Activated T-cell treated with anti-CD3 and anti-CD28 coated beads, Interleukin-2, amount 50 U/mL, for 24 hours (primary cell): ENCODE results near the gene ABLIM1.
A peak's percentile ranks its signal among the peaks of the same experiment; 100 is the strongest.

ENCODE experiments used
- DNase-seq: peaks from one replicate; pipeline ENCODE4 v3.0.0-alpha.2; 2020
- H3K27ac Mint-ChIP-seq: 2 replicates; pipeline ENCODE4 v1.8.0; 2020; ENCODE audit warnings: mild to moderate bottlenecking, mixed read lengths
- H3K27me3 Mint-ChIP-seq: 2 replicates; pipeline ENCODE4 v1.8.0; 2020; ENCODE audit warnings: mixed read lengths
- H3K36me3 Mint-ChIP-seq: 2 replicates; pipeline ENCODE4 v1.8.0; 2020; ENCODE audit warnings: low read depth, mixed read lengths
- H3K4me1 Mint-ChIP-seq: 2 replicates; pipeline ENCODE4 v1.8.0; 2020; ENCODE audit warnings: low read depth, mixed read lengths
- H3K4me3 Mint-ChIP-seq: 2 replicates; pipeline ENCODE4 v1.8.0; 2020; ENCODE audit warnings: mild to moderate bottlenecking, moderate library complexity, mixed read lengths
- H3K9me3 Mint-ChIP-seq: 2 replicates; pipeline ENCODE4 v1.8.0; 2020; ENCODE audit warnings: mixed read lengths

Gene ABLIM1

DNA sequence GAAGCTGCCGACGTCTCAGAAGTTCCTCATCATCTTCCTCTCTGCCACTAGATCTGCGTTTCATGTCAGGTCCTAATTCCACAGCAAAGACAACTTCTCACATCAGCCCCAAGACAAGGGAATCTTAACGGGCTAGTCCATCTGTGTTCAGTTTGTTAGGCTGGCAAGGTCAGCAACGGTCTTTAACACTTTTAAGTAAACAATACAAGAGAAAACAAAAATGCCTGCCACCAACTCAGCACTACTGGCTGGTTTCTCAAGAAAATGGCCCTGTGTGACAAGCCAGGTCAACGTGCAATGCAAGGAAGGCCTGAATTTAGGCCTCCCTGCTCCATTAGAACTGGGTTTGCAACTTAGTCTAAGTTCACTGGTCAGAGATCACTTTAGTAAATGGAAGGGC, 212.7 kb downstream of the ABLIM1 start:
- no peak overlapping the region for H3K4me3 Mint-ChIP-seq
- peaks cover 90% of the 10 kb centered on the region for H3K36me3 Mint-ChIP-seq
- DNase-seq, result no peak
- no peaks in the 10 kb centered on the region for H3K4me1 Mint-ChIP-seq
- no peaks in the 10 kb centered on the region for H3K9me3 Mint-ChIP-seq
- H3K27ac Mint-ChIP-seq, result peak overlapping the region; percentile 50
- H3K27me3 Mint-ChIP-seq, result no peaks in the 10 kb centered on the region

DNA sequence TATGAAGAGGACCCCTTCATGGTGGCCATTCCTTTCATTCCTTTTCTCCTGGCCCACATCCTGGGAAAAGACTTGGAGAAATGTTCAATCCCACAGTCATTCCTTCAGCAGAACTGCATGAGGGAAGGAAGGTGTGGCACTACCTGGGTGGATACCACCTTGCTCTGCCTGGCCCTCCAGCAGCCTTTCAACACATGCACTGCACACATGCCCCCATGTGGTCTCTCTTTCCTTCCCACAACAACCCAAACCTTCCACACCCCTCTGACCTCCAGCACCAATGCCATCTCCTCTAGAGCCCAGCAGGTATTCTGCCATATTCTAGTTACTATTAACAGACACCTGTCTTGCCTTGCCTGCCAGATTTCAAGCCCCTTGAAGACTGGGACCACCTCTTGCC, 213.3 kb downstream of the ABLIM1 start:
- H3K36me3 Mint-ChIP-seq, result peaks cover 90% of the 10 kb centered on the region
- no peaks in the 10 kb centered on the region for H3K4me1 Mint-ChIP-seq
- H3K4me3 Mint-ChIP-seq, result no peak overlapping the region
- peak overlapping the region; percentile 50 for H3K27ac Mint-ChIP-seq
- DNase-seq, result no peak
- no peaks in the 10 kb centered on the region for H3K27me3 Mint-ChIP-seq
- H3K9me3 Mint-ChIP-seq, result no peaks in the 10 kb centered on the region

DNA sequence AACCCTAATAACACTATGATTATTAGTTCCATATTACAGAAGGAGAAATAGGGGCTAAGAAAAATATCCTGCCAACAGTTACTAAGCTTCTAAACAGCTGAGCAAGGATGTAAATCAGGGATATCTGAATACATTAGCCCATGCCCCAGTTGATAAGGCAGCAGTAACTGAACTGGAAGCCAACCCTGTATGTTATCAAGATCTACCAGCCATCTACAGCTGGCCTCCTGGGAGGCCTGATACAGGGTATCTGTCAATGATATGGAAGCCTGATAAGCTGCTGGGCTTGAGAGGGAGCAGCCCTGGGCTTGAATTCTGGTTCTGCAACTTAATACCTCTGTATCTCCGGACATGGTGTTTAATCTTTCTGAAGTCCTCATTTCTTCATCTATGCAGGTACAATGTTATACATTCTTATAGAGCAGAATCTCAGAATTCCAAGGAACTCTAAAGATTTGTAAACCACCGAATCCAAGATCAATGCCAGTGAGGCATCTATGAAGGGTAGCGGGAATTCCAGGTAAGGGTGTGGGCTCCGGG, 215.9 kb downstream of the ABLIM1 start:
- Mint-ChIP-seq H3K4me1 (no peaks in the 10 kb centered on the region), H3K27me3 (no peaks in the 10 kb centered on the region), H3K36me3 (peaks cover 95% of the 10 kb centered on the region), H3K9me3 (no peaks in the 10 kb centered on the region), H3K4me3 (no peak overlapping the region), H3K27ac (peak overlapping the region; percentile 34)
- DNase-seq, result no peak

DNA sequence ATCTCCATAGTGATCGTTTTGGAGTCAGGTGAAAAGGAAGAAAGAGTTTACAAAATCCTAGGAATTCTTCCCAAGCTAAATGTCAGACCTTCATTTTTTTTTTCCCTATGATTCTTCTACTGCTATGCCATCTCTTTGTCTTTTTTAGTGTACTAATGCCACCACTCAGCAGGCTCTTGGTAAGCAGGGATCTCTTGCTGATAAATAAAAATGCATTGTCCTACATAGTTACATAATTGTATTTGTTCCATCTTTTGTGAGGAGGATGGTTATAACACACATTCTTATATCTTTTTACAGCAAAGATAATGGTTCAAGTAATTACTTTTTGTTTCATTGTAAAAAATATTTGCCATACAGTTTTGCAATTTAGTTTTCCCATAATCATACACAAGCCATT, 217.0 kb downstream of the ABLIM1 start:
- no peak overlapping the region for H3K4me3 Mint-ChIP-seq
- no peaks in the 10 kb centered on the region for H3K4me1 Mint-ChIP-seq
- H3K27me3 Mint-ChIP-seq, result no peaks in the 10 kb centered on the region
- H3K27ac Mint-ChIP-seq, result peak overlapping the region; percentile 61
- no peaks in the 10 kb centered on the region for H3K9me3 Mint-ChIP-seq
- peaks cover 95% of the 10 kb centered on the region for H3K36me3 Mint-ChIP-seq
- DNase-seq, result no peak

GRCh38 chr10:114437473-114438292, 220.4 kb downstream of the ABLIM1 start:
- H3K4me1 Mint-ChIP-seq, result no peaks in the 10 kb centered on the region
- no peak overlapping the region for H3K4me3 Mint-ChIP-seq
- peaks cover 97% of the 10 kb centered on the region for H3K36me3 Mint-ChIP-seq
- peak overlapping the region; percentile 50 for H3K27ac Mint-ChIP-seq
- no peaks in the 10 kb centered on the region for H3K9me3 Mint-ChIP-seq
- no peak for DNase-seq
- no peaks in the 10 kb centered on the region for H3K27me3 Mint-ChIP-seq

DNA sequence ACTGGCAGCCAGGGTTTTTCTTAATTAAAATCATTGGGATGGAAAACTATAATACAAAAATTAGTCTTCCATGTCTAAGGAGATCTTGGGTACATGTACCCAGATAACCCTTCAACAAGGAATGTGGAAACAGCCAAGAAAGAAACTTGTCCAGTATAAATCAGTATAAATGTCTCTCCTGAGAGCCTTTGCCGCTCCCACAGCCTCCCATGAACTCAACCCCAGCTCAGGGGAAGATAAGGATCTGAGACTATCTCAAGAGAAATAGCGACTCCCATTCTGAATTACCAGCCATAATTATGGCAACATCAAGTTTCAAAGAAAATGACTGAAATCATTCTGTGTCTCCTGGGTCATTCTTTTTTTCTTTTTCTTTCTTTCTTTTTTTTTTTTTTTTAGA, 221.1 kb downstream of the ABLIM1 start:
- no peak for DNase-seq
- Mint-ChIP-seq H3K9me3 (no peaks in the 10 kb centered on the region), H3K4me1 (no peaks in the 10 kb centered on the region), H3K4me3 (no peak overlapping the region), H3K27me3 (no peaks in the 10 kb centered on the region), H3K36me3 (peaks cover 95% of the 10 kb centered on the region), H3K27ac (no peak overlapping the region)

GRCh38 chr10:114432566-114433093, 225.4 kb downstream of the ABLIM1 start:
- Mint-ChIP-seq H3K9me3 (no peaks in the 10 kb centered on the region), H3K27me3 (no peaks in the 10 kb centered on the region), H3K27ac (peak overlapping the region; percentile 11), H3K36me3 (peaks cover 74% of the 10 kb centered on the region), H3K4me1 (no peaks in the 10 kb centered on the region), H3K4me3 (no peak overlapping the region)
- no peak for DNase-seq

- H3K4me3 Mint-ChIP-seq, result no peak overlapping the region
- H3K9me3 Mint-ChIP-seq, result no peaks in the 10 kb centered on the region
- peak overlapping the region; percentile 50 for H3K27ac Mint-ChIP-seq
- H3K27me3 Mint-ChIP-seq, result no peaks in the 10 kb centered on the region
- DNase-seq, result no peak
- no peaks in the 10 kb centered on the region for H3K4me1 Mint-ChIP-seq
- peaks cover 64% of the 10 kb centered on the region for H3K36me3 Mint-ChIP-seq
Measured at GRCh38 chr10:114431414-114432135, 226.5 kb downstream of the ABLIM1 start.

DNA sequence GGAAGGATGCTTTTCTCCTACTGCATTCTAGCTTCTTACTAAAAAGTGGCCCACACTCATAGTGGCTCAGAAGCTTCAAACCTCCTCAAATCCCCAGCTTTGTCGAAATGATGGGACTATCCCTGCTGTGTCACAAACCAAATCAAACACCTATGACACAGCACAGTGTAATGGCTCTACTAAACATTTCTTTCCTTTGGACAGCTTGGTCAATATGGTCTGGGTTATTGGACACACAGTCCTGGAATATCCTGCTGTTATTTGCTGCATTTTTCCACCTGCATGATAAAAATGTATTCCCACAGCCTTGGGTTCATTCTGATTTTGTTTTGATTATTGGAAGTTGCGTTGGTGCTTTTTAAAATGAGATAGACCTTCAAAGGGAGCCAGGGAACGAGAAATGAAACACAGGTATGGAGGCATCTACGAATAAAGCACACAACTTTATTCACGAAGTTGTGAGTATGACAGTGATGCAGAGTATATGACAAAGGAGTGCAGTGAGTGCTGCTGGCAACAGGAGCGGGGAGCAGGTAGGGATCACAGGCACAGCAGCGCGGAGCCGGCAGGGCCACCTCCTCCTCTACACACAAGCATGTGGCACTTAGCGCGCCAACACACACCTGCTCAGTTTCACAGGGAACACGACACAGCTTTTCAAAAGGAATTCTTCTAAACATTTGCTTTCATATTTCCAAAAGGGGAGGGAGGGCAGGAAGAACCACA, 227.2 kb downstream of the ABLIM1 start:
- no peak overlapping the region for H3K4me3 Mint-ChIP-seq
- DNase-seq, result no peak
- H3K9me3 Mint-ChIP-seq, result no peaks in the 10 kb centered on the region
- peaks cover 56% of the 10 kb centered on the region for H3K36me3 Mint-ChIP-seq
- H3K27ac Mint-ChIP-seq, result peak overlapping the region; percentile 48
- no peaks in the 10 kb centered on the region for H3K27me3 Mint-ChIP-seq
- no peaks in the 10 kb centered on the region for H3K4me1 Mint-ChIP-seq

- Mint-ChIP-seq H3K27ac (no peak overlapping the region), H3K4me3 (no peak overlapping the region), H3K36me3 (peaks cover 46% of the 10 kb centered on the region), H3K9me3 (no peaks in the 10 kb centered on the region), H3K4me1 (no peaks in the 10 kb centered on the region), H3K27me3 (no peaks in the 10 kb centered on the region)
- DNase-seq, result no peak
Measured at GRCh38 chr10:114429581-114430335, 228.3 kb downstream of the ABLIM1 start.

DNA sequence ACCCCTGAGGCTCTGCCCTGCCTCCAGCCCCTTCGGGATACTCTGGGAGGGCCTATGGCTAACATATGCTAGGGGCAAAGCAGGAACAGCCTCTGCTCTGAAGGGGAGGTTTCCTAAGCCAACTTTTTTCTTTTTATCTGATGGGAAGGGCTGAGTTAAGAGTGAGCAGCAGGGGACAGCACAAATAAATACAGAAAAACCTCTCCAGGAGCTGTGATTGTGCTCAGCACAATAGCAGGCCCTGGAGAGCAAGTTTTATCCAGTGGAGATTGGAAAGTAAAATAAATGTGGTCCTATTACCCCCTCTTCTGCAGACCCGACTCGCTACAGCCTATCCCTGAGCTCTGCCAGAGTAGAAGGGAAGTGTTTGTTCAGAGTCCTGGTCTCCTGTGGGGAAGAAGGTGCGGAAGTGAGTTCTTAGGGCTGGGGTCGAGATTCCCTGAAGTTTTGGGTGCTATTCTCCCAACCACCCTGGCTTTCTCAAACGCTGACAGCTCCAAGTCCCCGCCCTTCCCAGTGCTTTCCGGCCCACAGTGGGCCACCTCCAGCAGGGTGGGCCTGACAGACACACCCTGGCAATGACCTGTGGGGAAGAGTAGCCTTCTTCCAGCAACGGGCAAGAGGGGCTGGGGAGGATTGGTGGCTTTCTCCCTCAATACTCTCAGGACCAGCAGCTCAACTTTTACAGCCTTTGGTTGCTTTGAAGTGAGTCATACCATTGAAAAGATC, 230.8 kb downstream of the ABLIM1 start:
- Mint-ChIP-seq H3K27me3 (no peaks in the 10 kb centered on the region), H3K27ac (no peak overlapping the region), H3K36me3 (peaks cover 24% of the 10 kb centered on the region), H3K4me1 (no peaks in the 10 kb centered on the region), H3K4me3 (no peak overlapping the region), H3K9me3 (no peaks in the 10 kb centered on the region)
- DNase-seq, result no peak

- Mint-ChIP-seq H3K4me3 (no peak overlapping the region), H3K27me3 (no peaks in the 10 kb centered on the region), H3K4me1 (no peaks in the 10 kb centered on the region), H3K9me3 (no peaks in the 10 kb centered on the region), H3K27ac (no peak overlapping the region), H3K36me3 (peaks cover 17% of the 10 kb centered on the region)
- DNase-seq, result no peak
Measured at GRCh38 chr10:114426476-114426875, 231.6 kb downstream of the ABLIM1 start.

DNA sequence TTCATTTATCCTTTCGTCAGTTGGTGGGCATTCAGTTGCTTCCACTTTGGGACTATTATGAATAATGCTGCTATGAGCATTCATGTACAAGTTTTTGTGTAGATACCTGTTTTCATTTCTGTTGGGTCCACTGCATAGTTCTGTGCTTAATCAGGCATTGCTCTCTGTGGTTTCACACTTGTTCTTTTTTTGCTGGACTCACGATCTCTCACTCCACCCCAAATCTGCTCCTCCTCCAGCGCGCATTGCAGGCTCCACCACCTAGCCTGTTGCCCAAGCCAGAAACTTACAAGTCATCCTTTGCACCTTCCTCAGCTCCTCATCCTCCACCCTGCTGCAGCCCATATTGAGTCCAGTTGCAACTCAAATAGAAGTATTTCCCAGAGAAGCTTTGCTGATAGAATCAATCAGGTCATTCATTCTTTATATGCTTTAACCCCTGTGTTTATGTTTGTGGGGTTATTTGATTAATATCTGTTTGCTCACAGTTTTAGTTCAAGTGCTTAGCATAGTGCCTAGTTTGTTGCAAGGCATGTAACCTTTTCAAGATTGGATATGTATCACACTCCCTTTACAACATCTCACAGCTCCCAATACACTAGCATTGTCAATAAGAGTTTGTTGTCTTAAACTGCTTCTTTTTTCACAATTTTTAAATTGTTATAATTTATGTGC, 237.1 kb downstream of the ABLIM1 start:
- no peak overlapping the region for H3K4me3 Mint-ChIP-seq
- no peak for DNase-seq
- H3K4me1 Mint-ChIP-seq, result no peaks in the 10 kb centered on the region
- H3K36me3 Mint-ChIP-seq, result no peaks in the 10 kb centered on the region
- no peaks in the 10 kb centered on the region for H3K9me3 Mint-ChIP-seq
- peaks cover 29% of the 10 kb centered on the region for H3K27me3 Mint-ChIP-seq
- H3K27ac Mint-ChIP-seq, result no peak overlapping the region
